HUES6 (cell line): ENCODE results near the gene CFAP74.
"Not testable (repeated sequence)": the region's sequence is repeated elsewhere in the genome, so short reads cannot be mapped to it uniquely, and the experiment has no call there.

ENCODE experiments used
- H3K27ac ChIP-seq: 2 replicates; pipeline ENCODE4 v1.7.0; 2013; ENCODE audit warnings: low read depth, mild to moderate bottlenecking, low read length, inconsistent platforms
- H3K27me3 ChIP-seq: 2 replicates; pipeline ENCODE4 v1.6.1; 2013; ENCODE audit warnings: low read length; ENCODE audit not compliant: control insufficient read depth, insufficient read depth
- H3K36me3 ChIP-seq: 2 replicates; pipeline ENCODE4 v1.6.1; 2013; ENCODE audit warnings: low read length; ENCODE audit not compliant: control insufficient read depth, insufficient read depth
- H3K4me1 ChIP-seq: 2 replicates; pipeline ENCODE4 v1.6.1; 2013; ENCODE audit warnings: low read length; ENCODE audit not compliant: control insufficient read depth, insufficient read depth
- H3K4me3 ChIP-seq: 2 replicates; pipeline ENCODE4 v1.5.1; 2013; ENCODE audit warnings: low read depth, low read length
- H3K9ac ChIP-seq: one replicate; pipeline ENCODE4 v1.6.1; 2013; ENCODE audit warnings: mild to moderate bottlenecking, low read length
- H3K9me3 ChIP-seq: 2 replicates; pipeline ENCODE4 v1.6.1; 2013; ENCODE audit warnings: low read depth, low read length; ENCODE audit not compliant: control insufficient read depth, insufficient read depth

Gene CFAP74

GRCh38 chr1:1889090-1889750 is 114.4 kb downstream of the CFAP74 start:
- Histone ChIP-seq H3K9ac (peak overlapping the region; percentile 100), H3K27ac (peak overlapping the region; percentile 98; the same call in 1 of the 2 replicates), H3K9me3 (no peaks in the 10 kb centered on the region), H3K4me1 (peaks cover 12% of the 10 kb centered on the region), H3K36me3 (peaks cover 8% of the 10 kb centered on the region; the same call in 1 of the 2 replicates), H3K4me3 (peak overlapping the region; percentile 95), H3K27me3 (no peaks in the 10 kb centered on the region)

- Histone ChIP-seq H3K36me3 (peaks cover 12% of the 10 kb centered on the region), H3K4me1 (peaks cover 27% of the 10 kb centered on the region)
- H3K9me3 ChIP-seq, H3K9ac ChIP-seq, H3K27me3 ChIP-seq, H3K4me3 ChIP-seq, H3K27ac ChIP-seq: not testable (repeated sequence)
Observed at GRCh38 chr1:1883890-1884289, 119.7 kb downstream of the CFAP74 start.

GRCh38 chr1:1883092-1883873 is 120.3 kb downstream of the CFAP74 start:
- H3K36me3 ChIP-seq, result peaks cover 18% of the 10 kb centered on the region
- H3K27me3 ChIP-seq, result no peaks in the 10 kb centered on the region
- no peak overlapping the region for H3K27ac ChIP-seq
- peak overlapping the region; percentile 29 for H3K9ac ChIP-seq
- no peak overlapping the region for H3K4me3 ChIP-seq
- no peaks in the 10 kb centered on the region; the same call in 1 of the 2 replicates for H3K9me3 ChIP-seq
- H3K4me1 ChIP-seq, result peaks cover 24% of the 10 kb centered on the region

GRCh38 chr1:1881727-1882126 is 121.9 kb downstream of the CFAP74 start:
- Histone ChIP-seq H3K4me3 (no peak overlapping the region), H3K27ac (no peak overlapping the region), H3K9ac (no peak overlapping the region), H3K27me3 (no peaks in the 10 kb centered on the region), H3K9me3 (no peaks in the 10 kb centered on the region; the same call in 1 of the 2 replicates), H3K36me3 (peaks cover 24% of the 10 kb centered on the region), H3K4me1 (peaks cover 24% of the 10 kb centered on the region)

- Histone ChIP-seq H3K27ac (no peak overlapping the region), H3K9me3 (peaks cover 4% of the 10 kb centered on the region; the same call in 1 of the 2 replicates), H3K4me1 (peaks cover 24% of the 10 kb centered on the region), H3K9ac (no peak overlapping the region), H3K36me3 (peaks cover 30% of the 10 kb centered on the region), H3K4me3 (no peak overlapping the region), H3K27me3 (no peaks in the 10 kb centered on the region)
Observed at GRCh38 chr1:1880617-1881312, 122.8 kb downstream of the CFAP74 start.

GRCh38 chr1:1879942-1880341 is 123.6 kb downstream of the CFAP74 start:
- Histone ChIP-seq H3K4me3 (no peak overlapping the region), H3K9me3 (peaks cover 6% of the 10 kb centered on the region; the same call in 1 of the 2 replicates), H3K4me1 (peaks cover 24% of the 10 kb centered on the region), H3K36me3 (peaks cover 38% of the 10 kb centered on the region), H3K27me3 (no peaks in the 10 kb centered on the region), H3K9ac (no peak overlapping the region), H3K27ac (no peak overlapping the region)

GRCh38 chr1:1877865-1878436 is 125.6 kb downstream of the CFAP74 start:
- peaks cover 53% of the 10 kb centered on the region for H3K36me3 ChIP-seq
- H3K9ac ChIP-seq, result no peak overlapping the region
- H3K27ac ChIP-seq, result no peak overlapping the region
- H3K4me3 ChIP-seq, result no peak overlapping the region
- peaks cover 18% of the 10 kb centered on the region for H3K4me1 ChIP-seq
- peaks cover 9% of the 10 kb centered on the region; the same call in 1 of the 2 replicates for H3K9me3 ChIP-seq
- H3K27me3 ChIP-seq, result no peaks in the 10 kb centered on the region

GRCh38 chr1:1876335-1876930 is 127.2 kb downstream of the CFAP74 start:
- peaks cover 9% of the 10 kb centered on the region; the same call in 1 of the 2 replicates for H3K9me3 ChIP-seq
- peaks cover 66% of the 10 kb centered on the region for H3K36me3 ChIP-seq
- no peak overlapping the region for H3K27ac ChIP-seq
- H3K9ac ChIP-seq, result no peak overlapping the region
- no peak overlapping the region for H3K4me3 ChIP-seq
- H3K27me3 ChIP-seq, result no peaks in the 10 kb centered on the region
- peaks cover 8% of the 10 kb centered on the region for H3K4me1 ChIP-seq

GRCh38 chr1:1875932-1876331 is 127.7 kb downstream of the CFAP74 start:
- peaks cover 71% of the 10 kb centered on the region for H3K36me3 ChIP-seq
- H3K4me3 ChIP-seq, result no peak overlapping the region
- peaks cover 3% of the 10 kb centered on the region for H3K4me1 ChIP-seq
- H3K27ac ChIP-seq, result no peak overlapping the region
- no peaks in the 10 kb centered on the region for H3K27me3 ChIP-seq
- H3K9me3 ChIP-seq, result peaks cover 9% of the 10 kb centered on the region; the same call in 1 of the 2 replicates
- no peak overlapping the region for H3K9ac ChIP-seq

- Histone ChIP-seq H3K36me3 (peaks cover 75% of the 10 kb centered on the region), H3K4me1 (no peaks in the 10 kb centered on the region), H3K9me3 (peaks cover 9% of the 10 kb centered on the region; the same call in 1 of the 2 replicates)
Observed at GRCh38 chr1:1874901-1875300, 128.7 kb downstream of the CFAP74 start.

More at GRCh38 chr1:1874901-1875300, 128.7 kb downstream of the CFAP74 start:
- H3K4me3 ChIP-seq, result no peak overlapping the region
- H3K27ac ChIP-seq, result no peak overlapping the region
- H3K9ac ChIP-seq, result no peak overlapping the region
- H3K27me3 ChIP-seq, result no peaks in the 10 kb centered on the region
